HTERT RPE-1 (cell line): Measurements from ENCODE around the gene C12orf56.
"Not testable (repeated sequence)": the region's sequence is repeated elsewhere in the genome, so short reads cannot be mapped to it uniquely, and the experiment has no call there.

Source experiments
- in situ Hi-C: fragments of 300-500 bp; cut with MboI; formaldehyde crosslinking; loops from 4 replicates; pipeline ENCODE4 v1.14.3; 2020; ENCODE audit warnings: low sequenced_read_pairs

Gene C12orf56

GRCh38 chr12:64318605-64319004 is 72.0 kb downstream of the C12orf56 start:
- in situ Hi-C loops: no loop called here

- in situ Hi-C loops: no loop called here
Measured at GRCh38 chr12:64311877-64312276, 78.7 kb downstream of the C12orf56 start.

- in situ Hi-C loops: no loop called here
Measured at GRCh38 chr12:64304571-64304970, 86.0 kb downstream of the C12orf56 start.

- in situ Hi-C loops: no loop called here
Measured at GRCh38 chr12:64299628-64300027, 90.9 kb downstream of the C12orf56 start.

- in situ Hi-C loops: no loop called here
Measured at GRCh38 chr12:64296301-64296700, 94.3 kb downstream of the C12orf56 start.

- in situ Hi-C loops: no loop called here
Measured at GRCh38 chr12:64293654-64294364, 96.7 kb downstream of the C12orf56 start.

- in situ Hi-C loops: not testable (repeated sequence)
Measured at GRCh38 chr12:64293174-64293573, 97.4 kb downstream of the C12orf56 start.

GRCh38 chr12:64286521-64286920 is 104.0 kb downstream of the C12orf56 start:
- in situ Hi-C loops: no loop called here

- in situ Hi-C loops: no loop called here
Measured at GRCh38 chr12:64284256-64284655, 106.3 kb downstream of the C12orf56 start.

GRCh38 chr12:64278421-64278820 is 112.1 kb downstream of the C12orf56 start:
- in situ Hi-C loops: no loop called here

GRCh38 chr12:64273527-64274403 is 116.8 kb downstream of the C12orf56 start:
- in situ Hi-C loops: no loop called here

- in situ Hi-C loops: no loop called here
Measured at GRCh38 chr12:64270411-64270810, 120.1 kb downstream of the C12orf56 start.

- in situ Hi-C loops: no loop called here
Measured at GRCh38 chr12:64269161-64269560, 121.4 kb downstream of the C12orf56 start.

GRCh38 chr12:64268409-64268808 is 122.1 kb downstream of the C12orf56 start:
- in situ Hi-C loops: no loop called here

- in situ Hi-C loops: no loop called here
Measured at GRCh38 chr12:64265839-64266238, 124.7 kb downstream of the C12orf56 start.

GRCh38 chr12:64261813-64262212 is 128.7 kb downstream of the C12orf56 start:
- in situ Hi-C loops: no loop called here

GRCh38 chr12:64258576-64258975 is 132.0 kb downstream of the C12orf56 start:
- in situ Hi-C loops: no loop called here

- in situ Hi-C loops: no loop called here
Measured at GRCh38 chr12:64256166-64256800, 134.3 kb downstream of the C12orf56 start.

GRCh38 chr12:64255249-64255648 is 135.3 kb downstream of the C12orf56 start:
- in situ Hi-C loops: no loop called here

- in situ Hi-C loops: no loop called here
Measured at GRCh38 chr12:64253356-64253755, 137.2 kb downstream of the C12orf56 start.

- in situ Hi-C loops: no loop called here
Measured at GRCh38 chr12:64252681-64253080, 137.9 kb downstream of the C12orf56 start.

GRCh38 chr12:64243809-64244208 is 146.7 kb downstream of the C12orf56 start:
- in situ Hi-C loops: loop anchor here (25.0 kb wide), 1 partner anchor 407 kb away; the partner anchor contains the start of gene SRGAP1
